ENCODE measurements around the gene HCN3. TPM values are rescaled to one million over a fixed set of nuclear protein-coding genes. Genes with fewer than 3 reads are reported as not detected.

Gene HCN3
- total and polyA plus RNA-seq, 2 of the 8 experiments (the other 6 are each of a cell fraction or from before 2014, with no cell fraction given), result 6.4 to 7.3 TPM

DNA sequence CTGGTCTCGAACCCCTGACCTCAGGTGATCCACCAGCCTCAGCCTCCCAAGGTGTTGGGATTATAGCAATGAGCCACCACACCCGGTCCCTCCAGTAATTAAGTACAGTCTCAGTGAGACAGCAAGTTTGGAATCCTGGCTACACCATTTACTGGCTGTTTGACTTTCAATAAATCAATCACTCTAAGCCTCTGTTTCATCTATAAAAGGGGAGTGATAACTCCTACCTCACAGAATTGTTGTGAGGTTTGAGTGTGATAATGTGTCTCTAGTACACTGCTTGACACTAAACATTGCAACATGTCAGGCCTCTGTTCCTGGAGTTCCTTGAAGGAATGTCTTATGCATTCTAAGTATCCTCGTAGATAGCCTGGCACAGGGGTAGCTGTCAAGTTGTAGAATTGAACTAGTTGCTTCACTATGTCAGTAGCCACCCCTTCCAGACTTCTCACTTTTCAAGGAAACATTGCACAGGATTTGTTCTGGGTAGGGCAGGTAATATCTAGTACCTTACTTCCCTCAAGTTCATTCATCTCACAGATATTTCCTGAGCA is 34.4 kb upstream of the HCN3 start (continued):
- TF ChIP-seq, protein P1, sequence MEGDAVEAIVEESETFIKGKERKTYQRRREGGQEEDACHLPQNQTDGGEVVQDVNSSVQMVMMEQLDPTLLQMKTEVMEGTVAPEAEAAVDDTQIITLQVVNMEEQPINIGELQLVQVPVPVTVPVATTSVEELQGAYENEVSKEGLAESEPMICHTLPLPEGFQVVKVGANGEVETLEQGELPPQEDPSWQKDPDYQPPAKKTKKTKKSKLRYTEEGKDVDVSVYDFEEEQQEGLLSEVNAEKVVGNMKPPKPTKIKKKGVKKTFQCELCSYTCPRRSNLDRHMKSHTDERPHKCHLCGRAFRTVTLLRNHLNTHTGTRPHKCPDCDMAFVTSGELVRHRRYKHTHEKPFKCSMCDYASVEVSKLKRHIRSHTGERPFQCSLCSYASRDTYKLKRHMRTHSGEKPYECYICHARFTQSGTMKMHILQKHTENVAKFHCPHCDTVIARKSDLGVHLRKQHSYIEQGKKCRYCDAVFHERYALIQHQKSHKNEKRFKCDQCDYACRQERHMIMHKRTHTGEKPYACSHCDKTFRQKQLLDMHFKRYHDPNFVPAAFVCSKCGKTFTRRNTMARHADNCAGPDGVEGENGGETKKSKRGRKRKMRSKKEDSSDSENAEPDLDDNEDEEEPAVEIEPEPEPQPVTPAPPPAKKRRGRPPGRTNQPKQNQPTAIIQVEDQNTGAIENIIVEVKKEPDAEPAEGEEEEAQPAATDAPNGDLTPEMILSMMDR (IDR thresholded peaks at IDR 0.05; ENCODE audit: control extremely low read depth in 1 of 3, insufficient read depth in 1 of 3, low read depth in 1 of 3, low read length in 3 of 3), result no peak
- TF ChIP-seq POLR2AphosphoS5 (IDR thresholded peaks at IDR 0.05; ENCODE audit: low read depth, low read length), result no peak
- TF ChIP-seq JUN (IDR thresholded peaks at IDR 0.05; ENCODE audit: low read depth, low read length), result no peak
- TF ChIP-seq, protein P2, sequence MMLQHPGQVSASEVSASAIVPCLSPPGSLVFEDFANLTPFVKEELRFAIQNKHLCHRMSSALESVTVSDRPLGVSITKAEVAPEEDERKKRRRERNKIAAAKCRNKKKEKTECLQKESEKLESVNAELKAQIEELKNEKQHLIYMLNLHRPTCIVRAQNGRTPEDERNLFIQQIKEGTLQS (IDR thresholded peaks at IDR 0.05; ENCODE audit: insufficient read depth, low read depth, low read length), result no peak
- no peak for TF ChIP-seq BRCA1 (IDR thresholded peaks at IDR 0.05; ENCODE audit: low read depth, low read length)
- no peak for TF ChIP-seq SIRT6 (IDR thresholded peaks at IDR 0.05; ENCODE audit: low read length)
- no peak for TF ChIP-seq POU5F1 (IDR thresholded peaks at IDR 0.05; ENCODE audit: low read depth, low read length)
- TF ChIP-seq CHD1 (IDR thresholded peaks at IDR 0.05; ENCODE audit: low read depth, low read length), result no peak
- TF ChIP-seq JUND (IDR thresholded peaks at IDR 0.05; ENCODE audit: low read length), result no peak
- TF ChIP-seq SAP30 (IDR thresholded peaks at IDR 0.05; ENCODE audit: insufficient read depth, insufficient replicate concordance, low read length), result no peak

All from H1 (cell line).